HTERT RPE-1 (cell line): ENCODE measurements around the gene HS3ST4.

Experiments used
- in situ Hi-C: fragments of 300-500 bp; cut with MboI; formaldehyde crosslinking; loops from 4 replicates; pipeline ENCODE4 v1.14.3; 2020; ENCODE audit warnings: low sequenced_read_pairs

The HS3ST4 gene

GRCh38 chr16:26158142-26158759 lies 466.5 kb downstream of the HS3ST4 start:
- in situ Hi-C loops = no loop called here

DNA sequence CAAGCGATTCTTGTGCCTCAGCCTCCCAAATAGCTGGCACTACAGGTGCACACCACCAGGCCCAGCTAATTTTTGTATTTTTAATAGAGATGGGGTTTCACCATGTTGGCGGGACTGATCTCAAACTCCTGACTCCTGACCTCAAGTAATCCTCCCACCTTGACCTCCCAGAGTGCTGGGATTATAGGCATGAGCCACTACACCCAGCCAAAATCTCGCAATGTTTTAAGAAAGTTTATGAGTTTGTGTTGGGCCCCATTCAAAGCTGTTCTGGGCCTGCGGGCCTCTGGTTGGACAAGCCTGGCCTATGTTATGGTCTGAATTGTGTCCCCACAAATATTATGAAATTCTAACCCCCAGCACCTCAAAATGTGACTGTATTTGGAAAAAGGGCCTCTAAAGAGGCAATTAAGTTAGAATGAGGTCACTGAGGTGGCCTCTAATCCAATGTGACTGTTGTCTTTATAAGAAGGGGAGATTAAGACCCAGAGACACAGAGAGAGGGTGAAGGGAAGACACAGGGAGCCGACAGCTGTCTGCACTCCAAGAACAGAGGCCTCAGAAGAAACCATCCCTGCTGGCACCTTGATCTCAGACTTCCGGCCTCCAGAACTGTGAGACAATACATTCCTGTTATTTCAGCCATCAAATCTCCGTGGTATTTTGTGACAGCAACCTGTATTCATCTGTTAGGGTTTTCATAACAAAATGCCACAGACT lies 469.9 kb downstream of the HS3ST4 start:
- in situ Hi-C loops = no loop called here

DNA sequence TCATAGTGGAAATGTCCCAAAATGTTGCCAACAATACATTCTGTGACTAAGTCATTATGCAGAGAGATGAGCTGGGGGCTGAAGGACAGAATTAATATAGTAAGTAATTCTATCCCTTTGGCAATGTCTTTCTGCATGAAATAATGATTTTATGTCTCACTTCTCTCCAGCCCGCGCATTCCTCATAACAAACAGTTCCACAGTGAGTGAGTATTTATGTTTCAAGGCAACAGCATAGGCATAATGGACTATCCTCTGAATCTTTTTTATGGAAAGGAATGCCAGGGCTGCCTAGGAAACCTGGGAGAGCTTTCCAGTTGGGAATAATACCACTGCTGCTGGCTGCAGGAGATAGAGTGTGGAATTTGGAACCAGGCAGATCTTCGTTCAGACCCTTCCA lies 477.7 kb downstream of the HS3ST4 start:
- in situ Hi-C loops = no loop called here

DNA sequence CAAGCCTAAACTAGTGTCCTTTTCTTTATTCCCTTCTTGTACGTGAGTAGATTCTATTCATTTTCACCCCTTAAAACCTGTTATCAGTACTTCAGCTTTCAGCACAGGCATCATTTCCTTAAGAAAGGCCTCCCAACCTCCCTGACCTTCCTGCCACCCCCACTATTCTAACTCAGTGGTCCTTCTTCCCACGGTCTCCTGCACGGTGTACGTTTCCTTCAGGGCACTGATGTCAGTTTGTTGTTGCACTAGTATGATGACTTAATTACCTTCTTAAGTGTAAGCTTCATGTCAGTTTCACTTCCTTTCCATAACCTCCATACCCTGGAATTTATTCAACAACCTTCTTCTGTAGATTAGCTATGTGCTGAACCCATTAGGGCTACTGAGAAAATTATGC lies 484.2 kb downstream of the HS3ST4 start:
- in situ Hi-C loops = no loop called here

DNA sequence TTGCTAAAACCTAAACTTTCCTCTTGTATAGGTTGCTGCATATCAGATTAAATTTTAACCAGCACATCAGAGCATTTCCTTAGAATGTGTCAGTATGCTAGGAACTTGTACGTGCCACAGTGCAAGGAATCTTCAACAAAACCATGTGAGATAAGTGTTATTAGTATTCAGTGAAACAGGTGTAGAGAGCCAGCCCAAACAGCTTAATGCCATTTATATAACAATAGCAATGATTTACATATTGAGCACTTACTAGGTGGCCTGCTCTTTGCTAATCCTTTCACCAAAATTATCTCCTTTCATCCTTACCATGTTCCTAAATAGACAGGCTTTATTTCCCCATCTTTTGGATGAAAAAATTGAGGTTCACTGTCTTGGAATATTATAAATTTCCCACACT lies 485.7 kb downstream of the HS3ST4 start:
- in situ Hi-C loops = no loop called here

- in situ Hi-C loops = no loop called here
Observed at GRCh38 chr16:26178298-26178697, 486.5 kb downstream of the HS3ST4 start.

- in situ Hi-C loops = no loop called here
Observed at GRCh38 chr16:26186091-26186615, 494.4 kb downstream of the HS3ST4 start.
